Measurements from ENCODE around the gene MRGPRF.

Gene MRGPRF

DNA sequence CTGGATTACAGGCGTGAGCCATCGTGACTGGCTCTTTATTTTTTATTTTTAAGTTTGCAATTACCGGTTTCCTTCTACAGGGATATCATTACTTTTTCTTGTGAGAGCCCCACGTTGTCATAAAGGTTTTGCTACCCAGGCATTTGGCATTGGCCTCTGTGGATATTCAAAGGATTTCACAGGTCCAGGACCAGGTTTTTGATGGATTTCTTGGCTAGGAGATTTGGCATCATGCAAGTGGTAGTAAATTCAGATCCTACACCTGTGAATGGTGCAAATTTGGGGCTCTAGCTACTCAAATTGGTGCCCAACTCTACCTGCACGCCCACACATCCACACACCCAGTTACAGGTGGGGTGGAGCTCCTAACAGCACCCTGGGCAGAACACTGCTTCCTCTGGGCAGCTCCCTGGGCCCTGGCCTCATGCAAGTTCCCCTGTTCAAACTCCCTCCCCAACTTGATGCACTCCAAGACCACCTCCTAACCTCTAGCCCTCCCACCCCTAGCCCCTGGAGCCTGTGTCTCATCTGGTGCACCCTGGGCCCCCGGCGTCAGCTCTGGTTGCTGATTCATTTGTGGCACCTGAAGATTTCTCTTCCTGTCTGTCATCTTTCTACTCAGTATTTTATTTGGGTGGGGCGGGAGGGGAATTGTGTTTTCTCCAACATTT, 23.0 kb downstream of the MRGPRF start:
- no peak for ATAC-seq (ENCODE audit: insufficient read depth, low read depth)

DNA sequence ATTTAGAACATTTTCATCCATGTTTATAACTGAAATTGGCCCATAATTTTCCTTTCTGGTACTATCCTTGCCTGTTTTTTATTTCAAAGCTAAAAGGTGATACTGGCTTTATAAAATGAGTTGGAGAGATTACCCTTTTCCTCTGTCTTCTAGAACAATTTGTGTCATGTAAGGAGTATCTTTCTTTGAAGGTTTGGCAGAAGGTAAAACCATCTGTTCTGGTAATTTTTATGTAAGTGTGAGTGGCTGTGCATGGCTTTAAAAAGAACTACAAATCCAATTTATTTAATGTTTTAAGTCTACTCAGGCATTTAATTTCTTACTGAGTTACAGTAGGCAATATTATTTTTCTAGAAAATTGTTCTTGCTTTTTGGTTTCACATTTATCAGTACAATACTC, 24.6 kb downstream of the MRGPRF start:
- peaks cover 5% of the 10 kb centered on the region for H3K9me3 ChIP-seq (ENCODE audit: insufficient read depth, low read length, severe bottlenecking)
- H3K27me3 ChIP-seq (ENCODE audit: insufficient read depth, low read length, poor library complexity) = peaks cover 3% of the 10 kb centered on the region
- H3K4me3 ChIP-seq (ENCODE audit: low read depth in 1 of 2, low read length in 2 of 2) = no peak overlapping the region
- no peak for ATAC-seq (ENCODE audit: insufficient read depth, low read depth)
- H4K20me1 ChIP-seq (ENCODE audit: insufficient read depth, low read length) = no peaks in the 10 kb centered on the region; the same call in 1 of the 2 replicates
- no peak for DNase-seq
- H3K79me2 ChIP-seq (ENCODE audit: insufficient read depth, low read length) = no peaks in the 10 kb centered on the region
- no peaks in the 10 kb centered on the region for H3K36me3 ChIP-seq (ENCODE audit: insufficient read depth, low read length)
- no peak overlapping the region for H3K27ac ChIP-seq (ENCODE audit: low read length)
- TF ChIP-seq, protein P1, sequence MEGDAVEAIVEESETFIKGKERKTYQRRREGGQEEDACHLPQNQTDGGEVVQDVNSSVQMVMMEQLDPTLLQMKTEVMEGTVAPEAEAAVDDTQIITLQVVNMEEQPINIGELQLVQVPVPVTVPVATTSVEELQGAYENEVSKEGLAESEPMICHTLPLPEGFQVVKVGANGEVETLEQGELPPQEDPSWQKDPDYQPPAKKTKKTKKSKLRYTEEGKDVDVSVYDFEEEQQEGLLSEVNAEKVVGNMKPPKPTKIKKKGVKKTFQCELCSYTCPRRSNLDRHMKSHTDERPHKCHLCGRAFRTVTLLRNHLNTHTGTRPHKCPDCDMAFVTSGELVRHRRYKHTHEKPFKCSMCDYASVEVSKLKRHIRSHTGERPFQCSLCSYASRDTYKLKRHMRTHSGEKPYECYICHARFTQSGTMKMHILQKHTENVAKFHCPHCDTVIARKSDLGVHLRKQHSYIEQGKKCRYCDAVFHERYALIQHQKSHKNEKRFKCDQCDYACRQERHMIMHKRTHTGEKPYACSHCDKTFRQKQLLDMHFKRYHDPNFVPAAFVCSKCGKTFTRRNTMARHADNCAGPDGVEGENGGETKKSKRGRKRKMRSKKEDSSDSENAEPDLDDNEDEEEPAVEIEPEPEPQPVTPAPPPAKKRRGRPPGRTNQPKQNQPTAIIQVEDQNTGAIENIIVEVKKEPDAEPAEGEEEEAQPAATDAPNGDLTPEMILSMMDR (IDR thresholded peaks at IDR 0.05; ENCODE audit: borderline replicate concordance, extremely low read depth, low read length, poor library complexity, severe bottlenecking) = no peak
- TF ChIP-seq EZH2 (IDR thresholded peaks at IDR 0.05; ENCODE audit: borderline replicate concordance, low read depth, low read length, severe bottlenecking) = no peak
- H2AFZ ChIP-seq (ENCODE audit: low read depth, low read length) = no peak overlapping the region
- H3K4me2 ChIP-seq (ENCODE audit: insufficient read depth, low read length) = no peak overlapping the region
- H3K4me1 ChIP-seq (ENCODE audit: insufficient read depth, low read length) = no peaks in the 10 kb centered on the region
- no peak overlapping the region for H3K9ac ChIP-seq (ENCODE audit: low read depth, low read length)

More for the DNA sequence above, 23.0 kb downstream of the MRGPRF start:
- no peak overlapping the region for H3K9ac ChIP-seq (ENCODE audit: low read depth, low read length)
- peaks cover 3% of the 10 kb centered on the region for H3K27me3 ChIP-seq (ENCODE audit: insufficient read depth, low read length, poor library complexity)
- no peaks in the 10 kb centered on the region; the same call in 1 of the 2 replicates for H4K20me1 ChIP-seq (ENCODE audit: insufficient read depth, low read length)
- peaks cover 5% of the 10 kb centered on the region for H3K9me3 ChIP-seq (ENCODE audit: insufficient read depth, low read length, severe bottlenecking)
- no peak for DNase-seq
- no peak for TF ChIP-seq EZH2 (IDR thresholded peaks at IDR 0.05; ENCODE audit: borderline replicate concordance, low read depth, low read length, severe bottlenecking)
- TF ChIP-seq, protein P1 (IDR thresholded peaks at IDR 0.05; ENCODE audit: borderline replicate concordance, extremely low read depth, low read length, poor library complexity, severe bottlenecking) = no peak
- H3K36me3 ChIP-seq (ENCODE audit: insufficient read depth, low read length) = no peaks in the 10 kb centered on the region
- H3K4me2 ChIP-seq (ENCODE audit: insufficient read depth, low read length) = no peak overlapping the region
- H3K4me1 ChIP-seq (ENCODE audit: insufficient read depth, low read length) = no peaks in the 10 kb centered on the region
- no peak overlapping the region for H3K27ac ChIP-seq (ENCODE audit: low read length)
- H3K4me3 ChIP-seq (ENCODE audit: low read depth in 1 of 2, low read length in 2 of 2) = no peak overlapping the region
- H3K79me2 ChIP-seq (ENCODE audit: insufficient read depth, low read length) = no peaks in the 10 kb centered on the region
- H2AFZ ChIP-seq (ENCODE audit: low read depth, low read length) = no peak overlapping the region

DNA sequence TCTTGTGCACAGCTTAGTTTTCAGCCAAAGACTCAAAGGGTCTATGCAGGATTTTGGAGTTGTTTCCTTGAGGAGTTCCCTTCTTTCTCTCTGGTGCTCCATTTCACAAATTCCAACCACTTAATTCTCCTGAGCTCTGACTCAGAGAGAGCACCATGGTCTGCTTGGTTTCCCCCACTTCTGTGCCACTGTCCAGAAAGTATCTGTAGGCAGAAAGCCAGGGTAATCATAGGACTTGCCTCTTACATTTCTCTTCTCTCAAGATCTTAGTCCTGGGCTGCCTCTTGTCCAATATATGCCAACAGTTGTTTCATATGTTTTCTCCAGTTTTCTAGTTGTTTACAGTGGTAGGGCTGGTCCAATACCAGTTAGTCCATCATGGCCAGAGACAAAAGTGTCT, 25.8 kb downstream of the MRGPRF start:
- Histone ChIP-seq H3K27ac (ENCODE audit: low read length) (no peak overlapping the region), H3K9me3 (ENCODE audit: insufficient read depth, low read length, severe bottlenecking) (peaks cover 5% of the 10 kb centered on the region), H3K4me2 (ENCODE audit: insufficient read depth, low read length) (no peak overlapping the region), H4K20me1 (ENCODE audit: insufficient read depth, low read length) (no peaks in the 10 kb centered on the region; the same call in 1 of the 2 replicates), H3K79me2 (ENCODE audit: insufficient read depth, low read length) (no peaks in the 10 kb centered on the region), H3K4me3 (ENCODE audit: low read depth in 1 of 2, low read length in 2 of 2) (no peak overlapping the region), H3K4me1 (ENCODE audit: insufficient read depth, low read length) (no peaks in the 10 kb centered on the region), H3K36me3 (ENCODE audit: insufficient read depth, low read length) (no peaks in the 10 kb centered on the region), H2AFZ (ENCODE audit: low read depth, low read length) (no peak overlapping the region), H3K27me3 (ENCODE audit: insufficient read depth, low read length, poor library complexity) (peaks cover 5% of the 10 kb centered on the region), H3K9ac (ENCODE audit: low read depth, low read length) (no peak overlapping the region)
- ATAC-seq (ENCODE audit: insufficient read depth, low read depth) = no peak
- no peak for DNase-seq
- TF ChIP-seq, protein P1 (IDR thresholded peaks at IDR 0.05; ENCODE audit: borderline replicate concordance, extremely low read depth, low read length, poor library complexity, severe bottlenecking) = no peak
- no peak for TF ChIP-seq EZH2 (IDR thresholded peaks at IDR 0.05; ENCODE audit: borderline replicate concordance, low read depth, low read length, severe bottlenecking)
